Fibroblast of lung (primary cell): ENCODE data around the gene PTEN. TPM values are rescaled to one million over a fixed set of nuclear protein-coding genes. Genes with fewer than 3 reads are reported as not detected.

Experiments
- DNase-seq, 2 donors: peaks; one replicate each; pipeline versions ENCODE4 v3.0.0 to v3.0.0-alpha.2; 2010; ENCODE audit warnings: low read depth in 2 of 2
- H2AFZ ChIP-seq: 2 replicates; pipeline ENCODE4 v1.5.1; 2012; ENCODE audit warnings: low read length, control low read depth, inconsistent platforms
- H3K27ac ChIP-seq: 2 replicates; pipeline ENCODE4 v1.5.1; 2011; ENCODE audit warnings: low read length, control low read depth; ENCODE audit not compliant: insufficient read depth
- H3K27me3 ChIP-seq: 2 replicates; pipeline ENCODE4 v1.5.1; 2011; ENCODE audit warnings: mild to moderate bottlenecking, low read length; ENCODE audit not compliant: control insufficient read depth, insufficient read depth
- H3K36me3 ChIP-seq: 2 replicates; pipeline ENCODE4 v1.5.1; 2011; ENCODE audit warnings: low read length; ENCODE audit not compliant: control insufficient read depth, insufficient read depth
- H3K4me1 ChIP-seq: 2 replicates; pipeline ENCODE4 v1.5.1; 2011; ENCODE audit warnings: low read length; ENCODE audit not compliant: control insufficient read depth, insufficient read depth; ENCODE audit errors: extremely low read depth
- H3K4me2 ChIP-seq: 2 replicates; pipeline ENCODE4 v1.5.1; 2011; ENCODE audit warnings: low read length, control low read depth; ENCODE audit not compliant: insufficient read depth; ENCODE audit errors: extremely low read depth
- H3K4me3 ChIP-seq, 4 experiments: fragments of 200-600 bp in 1 of 4; sonication (generic) in 1 of 4; replicated peaks in 1 of 4; 2 replicates each; pipeline ENCODE4 v1.5.1; 2011 to 2016; ENCODE audit warnings: low read length in 4 of 4, low read depth in 3 of 4, mild to moderate bottlenecking in 3 of 4, control low read depth in 2 of 4, inconsistent platforms in 1 of 4, mixed read lengths in 1 of 4; ENCODE audit not compliant: insufficient read depth in 1 of 4; ENCODE audit errors: control extremely low read depth in 1 of 4
- H3K79me2 ChIP-seq: 2 replicates; pipeline ENCODE4 v1.5.1; 2012; ENCODE audit warnings: mild to moderate bottlenecking, low read length, inconsistent platforms; ENCODE audit not compliant: control insufficient read depth, insufficient read depth
- H3K9ac ChIP-seq: 2 replicates; pipeline ENCODE4 v1.5.1; 2011; ENCODE audit warnings: mild to moderate bottlenecking, low read length, control low read depth; ENCODE audit not compliant: insufficient read depth
- H3K9me3 ChIP-seq: 2 replicates; pipeline ENCODE4 v1.5.1; 2012; ENCODE audit warnings: low read depth, low read length; ENCODE audit not compliant: control insufficient read depth, insufficient read depth
- H4K20me1 ChIP-seq: 2 replicates; pipeline ENCODE4 v1.5.1; 2011; ENCODE audit warnings: low read length; ENCODE audit not compliant: control insufficient read depth, insufficient read depth; ENCODE audit errors: extremely low read depth
- EZH2 ChIP-seq: IDR thresholded peaks from 2 replicates; pipeline ENCODE4 v1.5.1; 2012; ENCODE audit warnings: low read length, control low read depth, mild to moderate bottlenecking; ENCODE audit errors: missing control alignments
- polyA plus RNA-seq, 2 donors: library from polyadenylated mRNA; depleted of rRNA in 1 of 2; stranded (reverse) in 1 of 2; unstranded in 1 of 2; fragments of >200 nt; gene quantifications; 2 replicates each; pipeline ENCODE4 v1.2.1, GENCODE V29; 2011 to 2012; ENCODE audit warnings: missing spikeins in 1 of 2
- total RNA-seq: library from RNA; depleted of rRNA; stranded (reverse); fragments of >200 nt; gene quantifications from 2 replicates; pipeline ENCODE4 v1.2.1, GENCODE V29; 2014
- TF ChIP-seq, protein P1 (sequence below), 2 donors: IDR thresholded peaks in 1 of 2; conservative IDR thresholded peaks in 1 of 2; 1 replicate in 1 of 2; 2 replicates in 1 of 2; pipeline ENCODE4 v1.5.1; 2011 to 2012; ENCODE audit warnings: low read length in 2 of 2, control low read depth in 1 of 2, inconsistent platforms in 1 of 2, low read depth in 1 of 2, mild to moderate bottlenecking in 1 of 2

Gene PTEN
- total and polyA plus RNA-seq, 2 donors (not counting 1 experiment from before 2014, with no cell fraction given): 60.2 to 200 TPM

GRCh38 chr10:87945984-87946383, 82.6 kb downstream of the PTEN start:
- Histone ChIP-seq H3K27me3 (no peaks in the 10 kb centered on the region), H2AFZ (no peak overlapping the region), H4K20me1 (no peaks in the 10 kb centered on the region), H3K4me3 (no peak overlapping the region), H3K9ac (no peak overlapping the region), H3K27ac (no peak overlapping the region), H3K79me2 (peaks cover 17% of the 10 kb centered on the region), H3K36me3 (no peaks in the 10 kb centered on the region), H3K4me2 (no peak overlapping the region), H3K4me1 (peaks cover 2% of the 10 kb centered on the region), H3K9me3 (no peaks in the 10 kb centered on the region)
- no peak for DNase-seq
- TF ChIP-seq EZH2: no peak
- TF ChIP-seq, protein P1, sequence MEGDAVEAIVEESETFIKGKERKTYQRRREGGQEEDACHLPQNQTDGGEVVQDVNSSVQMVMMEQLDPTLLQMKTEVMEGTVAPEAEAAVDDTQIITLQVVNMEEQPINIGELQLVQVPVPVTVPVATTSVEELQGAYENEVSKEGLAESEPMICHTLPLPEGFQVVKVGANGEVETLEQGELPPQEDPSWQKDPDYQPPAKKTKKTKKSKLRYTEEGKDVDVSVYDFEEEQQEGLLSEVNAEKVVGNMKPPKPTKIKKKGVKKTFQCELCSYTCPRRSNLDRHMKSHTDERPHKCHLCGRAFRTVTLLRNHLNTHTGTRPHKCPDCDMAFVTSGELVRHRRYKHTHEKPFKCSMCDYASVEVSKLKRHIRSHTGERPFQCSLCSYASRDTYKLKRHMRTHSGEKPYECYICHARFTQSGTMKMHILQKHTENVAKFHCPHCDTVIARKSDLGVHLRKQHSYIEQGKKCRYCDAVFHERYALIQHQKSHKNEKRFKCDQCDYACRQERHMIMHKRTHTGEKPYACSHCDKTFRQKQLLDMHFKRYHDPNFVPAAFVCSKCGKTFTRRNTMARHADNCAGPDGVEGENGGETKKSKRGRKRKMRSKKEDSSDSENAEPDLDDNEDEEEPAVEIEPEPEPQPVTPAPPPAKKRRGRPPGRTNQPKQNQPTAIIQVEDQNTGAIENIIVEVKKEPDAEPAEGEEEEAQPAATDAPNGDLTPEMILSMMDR (conservative IDR thresholded peaks at IDR 0.05 in 1 of 2, IDR thresholded peaks at IDR 0.05 in 1 of 2; ENCODE audit: low read depth in 1 of 2, low read length in 2 of 2): no peak

- Histone ChIP-seq H2AFZ (no peak overlapping the region), H3K79me2 (peaks cover 6% of the 10 kb centered on the region), H3K4me1 (no peaks in the 10 kb centered on the region), H3K4me3 (no peak overlapping the region), H4K20me1 (no peaks in the 10 kb centered on the region), H3K9ac (no peak overlapping the region), H3K9me3 (no peaks in the 10 kb centered on the region), H3K36me3 (peaks cover 2% of the 10 kb centered on the region), H3K4me2 (no peak overlapping the region), H3K27ac (no peak overlapping the region), H3K27me3 (no peaks in the 10 kb centered on the region)
- no peak for TF ChIP-seq EZH2
- TF ChIP-seq, protein P1 (conservative IDR thresholded peaks at IDR 0.05 in 1 of 2, IDR thresholded peaks at IDR 0.05 in 1 of 2; ENCODE audit: low read depth in 1 of 2, low read length in 2 of 2): no peak
- DNase-seq: no peak
Observed at GRCh38 chr10:87952612-87953011, 89.2 kb downstream of the PTEN start.

DNA sequence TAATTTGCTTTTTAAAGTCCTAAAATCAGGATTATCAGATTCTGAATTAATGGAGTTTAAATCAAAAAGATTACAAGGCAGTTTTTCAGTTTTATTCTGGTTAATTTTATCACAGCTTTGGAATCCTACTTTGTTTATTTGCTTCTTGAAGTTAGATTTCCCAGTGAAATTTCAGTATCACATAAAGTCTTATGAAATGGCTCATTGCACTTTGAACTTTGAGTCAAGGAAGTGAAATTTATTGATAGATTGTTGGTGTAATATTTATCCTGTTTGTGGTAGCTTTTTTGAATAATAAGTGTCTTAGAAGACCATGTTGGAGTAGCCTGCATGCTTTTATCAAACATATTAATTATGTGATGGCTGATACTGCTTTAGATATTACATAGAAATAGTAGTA, 92.6 kb downstream of the PTEN start:
- Histone ChIP-seq H3K79me2 (peaks cover 6% of the 10 kb centered on the region), H3K4me2 (no peak overlapping the region), H4K20me1 (no peaks in the 10 kb centered on the region), H3K27ac (no peak overlapping the region), H3K9ac (no peak overlapping the region), H3K4me1 (no peaks in the 10 kb centered on the region), H3K4me3 (no peak overlapping the region), H2AFZ (no peak overlapping the region), H3K9me3 (no peaks in the 10 kb centered on the region), H3K27me3 (no peaks in the 10 kb centered on the region), H3K36me3 (peaks cover 2% of the 10 kb centered on the region)
- no peak for DNase-seq
- no peak for TF ChIP-seq EZH2
- TF ChIP-seq, protein P1 (conservative IDR thresholded peaks at IDR 0.05 in 1 of 2, IDR thresholded peaks at IDR 0.05 in 1 of 2; ENCODE audit: low read depth in 1 of 2, low read length in 2 of 2): no peak
